ENCODE data around the gene RABL3.

GRCh38 chr3:120683213-120683612, 59.1 kb downstream of the RABL3 start:
- TF ChIP-seq CTCF (IDR thresholded peaks at IDR 0.05), result no peak
- TF ChIP-seq POLR2A (IDR thresholded peaks at IDR 0.05), result no peak
- TF ChIP-seq POLR2AphosphoS5 (IDR thresholded peaks at IDR 0.05), result no peak
- no peak for TF ChIP-seq EP300 (IDR thresholded peaks at IDR 0.05)

Measured in upper lobe of left lung (tissue), 4 donors.